Mammary epithelial cell (primary cell): ENCODE data around the gene VIPR1.

ENCODE experiments used
- EZH2 ChIP-seq: IDR thresholded peaks from 2 replicates; pipeline ENCODE4 v1.6.1; 2012; ENCODE audit warnings: low read length, inconsistent platforms, borderline replicate concordance
- TF ChIP-seq, protein P1 (sequence below), 2 donors: IDR thresholded peaks in 1 of 2; conservative IDR thresholded peaks in 1 of 2; 2 replicates each; pipeline ENCODE4 v1.5.1; 2011 to 2012; ENCODE audit warnings: inconsistent platforms in 2 of 2, low read length in 2 of 2, mild to moderate bottlenecking in 2 of 2, control low read depth in 1 of 2, low read depth in 1 of 2; ENCODE audit not compliant: insufficient read depth in 1 of 2; ENCODE audit errors: extremely low read depth in 1 of 2

GRCh38 chr3:42488687-42489086 is 13.8 kb upstream of the VIPR1 start:
- TF ChIP-seq, protein P1, sequence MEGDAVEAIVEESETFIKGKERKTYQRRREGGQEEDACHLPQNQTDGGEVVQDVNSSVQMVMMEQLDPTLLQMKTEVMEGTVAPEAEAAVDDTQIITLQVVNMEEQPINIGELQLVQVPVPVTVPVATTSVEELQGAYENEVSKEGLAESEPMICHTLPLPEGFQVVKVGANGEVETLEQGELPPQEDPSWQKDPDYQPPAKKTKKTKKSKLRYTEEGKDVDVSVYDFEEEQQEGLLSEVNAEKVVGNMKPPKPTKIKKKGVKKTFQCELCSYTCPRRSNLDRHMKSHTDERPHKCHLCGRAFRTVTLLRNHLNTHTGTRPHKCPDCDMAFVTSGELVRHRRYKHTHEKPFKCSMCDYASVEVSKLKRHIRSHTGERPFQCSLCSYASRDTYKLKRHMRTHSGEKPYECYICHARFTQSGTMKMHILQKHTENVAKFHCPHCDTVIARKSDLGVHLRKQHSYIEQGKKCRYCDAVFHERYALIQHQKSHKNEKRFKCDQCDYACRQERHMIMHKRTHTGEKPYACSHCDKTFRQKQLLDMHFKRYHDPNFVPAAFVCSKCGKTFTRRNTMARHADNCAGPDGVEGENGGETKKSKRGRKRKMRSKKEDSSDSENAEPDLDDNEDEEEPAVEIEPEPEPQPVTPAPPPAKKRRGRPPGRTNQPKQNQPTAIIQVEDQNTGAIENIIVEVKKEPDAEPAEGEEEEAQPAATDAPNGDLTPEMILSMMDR (conservative IDR thresholded peaks at IDR 0.05 in 1 of 2, IDR thresholded peaks at IDR 0.05 in 1 of 2; ENCODE audit: extremely low read depth in 1 of 2, insufficient read depth in 1 of 2, low read depth in 1 of 2, low read length in 2 of 2): no peak
- TF ChIP-seq EZH2: no peak
